Liver (tissue), 9 donors: ENCODE measurements around the gene RAVER1. TPM values are rescaled to one million over a fixed set of nuclear protein-coding genes. Genes with fewer than 3 reads are reported as not detected.

ENCODE experiments used
- DNase-seq: peaks from one replicate; pipeline ENCODE4 v3.0.0-alpha.2; 2017; ENCODE audit warnings: low spot score
- H3K27ac ChIP-seq, 2 donors: one replicate each; pipeline ENCODE4 v1.7.0; 2013; ENCODE audit warnings: inconsistent platforms in 2 of 2, low read length in 2 of 2, control low read depth in 1 of 2, low read depth in 1 of 2, mild to moderate bottlenecking in 1 of 2
- H3K27me3 ChIP-seq, 4 donors: one replicate each; pipeline versions ENCODE4 v1.6.1 to v1.7.0; 2013; ENCODE audit warnings: low read length in 3 of 4, inconsistent platforms in 1 of 4, mild to moderate bottlenecking in 1 of 4, moderate library complexity in 1 of 4; ENCODE audit not compliant: control insufficient read depth in 4 of 4, insufficient read depth in 4 of 4
- H3K36me3 ChIP-seq, 4 donors: one replicate each; pipeline versions ENCODE4 v1.6.1 to v1.7.0; 2013; ENCODE audit warnings: low read length in 3 of 4, mild to moderate bottlenecking in 3 of 4, low read depth in 1 of 4, moderate library complexity in 1 of 4; ENCODE audit not compliant: control insufficient read depth in 4 of 4, insufficient read depth in 3 of 4
- H3K4me1 ChIP-seq, 4 donors: one replicate each; pipeline versions ENCODE4 v1.6.1 to v1.7.0; 2013; ENCODE audit warnings: low read length in 3 of 4, mild to moderate bottlenecking in 3 of 4, moderate library complexity in 1 of 4; ENCODE audit not compliant: control insufficient read depth in 4 of 4, insufficient read depth in 4 of 4
- H3K4me3 ChIP-seq, 3 donors: one replicate each; pipeline versions ENCODE4 v1.6.1 to v1.7.0; 2013; ENCODE audit warnings: low read length in 3 of 3, control low read depth in 1 of 3, low read depth in 1 of 3, mild to moderate bottlenecking in 1 of 3
- H3K9ac ChIP-seq, 2 donors: one replicate each; pipeline ENCODE4 v1.7.0; 2013; ENCODE audit warnings: low read length in 2 of 2, mild to moderate bottlenecking in 2 of 2, moderate library complexity in 2 of 2, control low read depth in 1 of 2, low read depth in 1 of 2
- H3K9me3 ChIP-seq, 4 donors: one replicate each; pipeline versions ENCODE4 v1.6.1 to v1.7.0; 2013; ENCODE audit warnings: low read length in 3 of 4; ENCODE audit not compliant: control insufficient read depth in 4 of 4
- CTCF ChIP-seq: fragments of 150-350 bp; IDR thresholded peaks from 2 replicates; pipeline ENCODE4 v1.5.1; 2017; ENCODE audit warnings: improper control_type of control experiment, low read depth, low read length; ENCODE audit not compliant: missing input control
- EGR1 ChIP-seq, 2 donors: IDR thresholded peaks; 2 replicates each; pipeline ENCODE4 v1.6.1; 2016 to 2018; ENCODE audit warnings: antibody characterized with exemption in 2 of 2, low read depth in 2 of 2
- FOXA1 ChIP-seq: IDR thresholded peaks from 2 replicates; pipeline ENCODE4 v1.6.1; 2016; ENCODE audit warnings: antibody characterized with exemption
- FOXA2 ChIP-seq: IDR thresholded peaks from 2 replicates; pipeline ENCODE4 v1.6.1; 2016; ENCODE audit warnings: antibody characterized with exemption
- GABPA ChIP-seq, 2 donors: IDR thresholded peaks in 1 of 2; conservative IDR thresholded peaks in 1 of 2; 2 replicates each; pipeline ENCODE4 v1.6.1; 2016; ENCODE audit warnings: antibody characterized with exemption in 2 of 2, mild to moderate bottlenecking in 1 of 2, moderate library complexity in 1 of 2
- HNF4G ChIP-seq: IDR thresholded peaks from 2 replicates; pipeline ENCODE4 v1.6.1; 2016; ENCODE audit warnings: antibody characterized with exemption
- JUND ChIP-seq, 2 donors: IDR thresholded peaks; 2 replicates each; pipeline ENCODE4 v1.6.1; 2016; ENCODE audit warnings: antibody characterized with exemption in 2 of 2
- NR2F2 ChIP-seq: IDR thresholded peaks from 2 replicates; pipeline ENCODE4 v1.6.1; 2016; ENCODE audit warnings: antibody characterized with exemption
- RAD21 ChIP-seq, 2 donors: IDR thresholded peaks; 2 replicates each; pipeline ENCODE4 v1.6.1; 2016; ENCODE audit warnings: antibody characterized with exemption in 2 of 2, mild to moderate bottlenecking in 2 of 2
- REST ChIP-seq: IDR thresholded peaks from 2 replicates; pipeline ENCODE4 v1.6.1; 2016; ENCODE audit warnings: antibody characterized with exemption, mild to moderate bottlenecking
- RXRA ChIP-seq, 2 donors: IDR thresholded peaks; 2 replicates each; pipeline ENCODE4 v1.6.1; 2017 to 2018; ENCODE audit warnings: antibody characterized with exemption in 2 of 2, mild to moderate bottlenecking in 1 of 2
- SP1 ChIP-seq: IDR thresholded peaks from 2 replicates; pipeline ENCODE4 v1.6.1; 2018; ENCODE audit warnings: antibody characterized with exemption, mild to moderate bottlenecking
- TAF1 ChIP-seq: conservative IDR thresholded peaks from 2 replicates; pipeline ENCODE4 v1.6.1; 2016; ENCODE audit warnings: antibody characterized with exemption, mild to moderate bottlenecking
- YY1 ChIP-seq: IDR thresholded peaks from 2 replicates; pipeline ENCODE4 v1.6.1; 2016; ENCODE audit warnings: antibody characterized with exemption, mild to moderate bottlenecking
- WGBS: extraction: QIAGEN DNeasy Blood & Tissue Kit; methylation state at CpG from one replicate; pipeline ENCODE4 v1.1.7; 2013; 5-methylcytosine and 5-hydroxymethylcytosine counted together
- polyA plus RNA-seq, 2 donors: library from polyadenylated mRNA; stranded (reverse) in 1 of 2; unstranded in 1 of 2; fragments of 200-250 nt in 1 of 2; fragments of >200 nt in 1 of 2; fragmentation: Nextera tagmentation in 1 of 2; extraction: Ambion mirVana in 1 of 2; gene quantifications; one replicate each; pipeline versions ENCODE4 v1.2.1 to v1.2.3, GENCODE V29; 2013 to 2015
- total RNA-seq, 2 donors: library from RNA; depleted of rRNA; stranded (reverse); fragments of >200 nt; gene quantifications; one replicate each; pipeline ENCODE4 v1.2.3, GENCODE V29; 2014
- TF ChIP-seq, protein P1 (sequence below): IDR thresholded peaks from 2 replicates; pipeline ENCODE4 v1.6.1; 2016; ENCODE audit warnings: antibody characterized with exemption
- TF ChIP-seq, protein P2 (sequence below): IDR thresholded peaks from 2 replicates; pipeline ENCODE4 v1.6.1; 2016; ENCODE audit warnings: antibody characterized with exemption
- donor health status: healthy.
- donor health status: healthy.
- donor health status: healthy.
- donor health status: healthy.
- donor health status: healthy.

Gene RAVER1
- total and polyA plus RNA-seq, 4 donors, result 2.1 to 13.6 (median 6.2) TPM

DNA sequence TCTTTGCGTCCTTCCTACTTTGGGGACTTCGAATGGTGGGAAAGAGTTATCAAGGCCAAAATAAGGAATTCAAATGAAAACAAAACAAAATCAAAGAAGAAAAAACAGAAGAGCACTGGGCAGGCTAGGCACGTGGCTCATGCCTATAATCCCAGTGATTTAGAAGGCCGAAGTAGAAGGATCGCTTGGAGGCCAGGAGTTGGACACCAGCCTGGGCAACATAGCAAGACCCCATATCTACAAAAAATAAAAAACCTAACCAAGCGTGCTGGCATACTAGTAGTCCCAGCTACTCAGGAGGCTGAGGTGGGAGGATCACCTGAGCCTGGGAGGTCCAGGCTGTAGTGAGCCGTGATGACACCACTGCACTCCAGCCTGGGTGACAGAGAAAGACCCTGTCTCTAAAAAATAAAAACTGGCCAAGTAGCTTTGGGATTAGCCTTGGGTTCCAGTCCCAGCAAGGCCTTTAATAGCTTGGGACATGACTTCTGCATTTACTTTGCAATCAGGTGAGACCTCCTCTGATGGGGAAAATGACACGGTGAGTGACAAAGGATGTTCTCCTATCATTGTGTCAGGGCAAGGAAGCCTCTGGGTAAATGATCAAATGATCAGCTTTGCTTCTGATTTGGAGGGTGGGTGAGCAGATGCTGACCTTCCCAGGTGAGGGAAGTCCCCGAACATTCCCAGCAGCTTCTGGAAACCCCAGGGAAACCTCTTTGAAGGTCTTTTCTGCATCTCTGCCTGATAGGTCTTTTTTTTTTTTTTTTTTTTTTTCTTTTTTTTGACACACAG, 55.3 kb downstream of the RAVER1 start:
- no peaks in the 10 kb centered on the region for H3K27me3 ChIP-seq
- 93% methylated on average over 9 of the region's 9 CpGs for WGBS
- no peak overlapping the region for H3K9ac ChIP-seq
- H3K9me3 ChIP-seq, result no peaks in the 10 kb centered on the region
- peaks cover 7 to 52% (median 29%) of the 10 kb centered on the region in 4 donors for H3K36me3 ChIP-seq
- H3K4me1 ChIP-seq, result no peaks in the 10 kb centered on the region
- DNase-seq, result no peak
- no peak overlapping the region for H3K4me3 ChIP-seq
- TF ChIP-seq FOXA2 (no peak), EGR1 (IDR thresholded peaks at IDR 0.05; ENCODE audit: low read depth in 2 of 2) (no peak), JUND (IDR thresholded peaks at IDR 0.05) (no peak), RAD21 (IDR thresholded peaks at IDR 0.05) (no peak), HNF4G (no peak), FOXA1 (no peak), GABPA (IDR thresholded peaks at IDR 0.05 in 1 of 2, conservative IDR thresholded peaks at IDR 0.05 in 1 of 2) (no peak), YY1 (no peak), TAF1 (no peak), RXRA (IDR thresholded peaks at IDR 0.05) (no peak), NR2F2 (no peak), CTCF (no peak), SP1 (no peak), REST (no peak)
- TF ChIP-seq, protein P1, sequence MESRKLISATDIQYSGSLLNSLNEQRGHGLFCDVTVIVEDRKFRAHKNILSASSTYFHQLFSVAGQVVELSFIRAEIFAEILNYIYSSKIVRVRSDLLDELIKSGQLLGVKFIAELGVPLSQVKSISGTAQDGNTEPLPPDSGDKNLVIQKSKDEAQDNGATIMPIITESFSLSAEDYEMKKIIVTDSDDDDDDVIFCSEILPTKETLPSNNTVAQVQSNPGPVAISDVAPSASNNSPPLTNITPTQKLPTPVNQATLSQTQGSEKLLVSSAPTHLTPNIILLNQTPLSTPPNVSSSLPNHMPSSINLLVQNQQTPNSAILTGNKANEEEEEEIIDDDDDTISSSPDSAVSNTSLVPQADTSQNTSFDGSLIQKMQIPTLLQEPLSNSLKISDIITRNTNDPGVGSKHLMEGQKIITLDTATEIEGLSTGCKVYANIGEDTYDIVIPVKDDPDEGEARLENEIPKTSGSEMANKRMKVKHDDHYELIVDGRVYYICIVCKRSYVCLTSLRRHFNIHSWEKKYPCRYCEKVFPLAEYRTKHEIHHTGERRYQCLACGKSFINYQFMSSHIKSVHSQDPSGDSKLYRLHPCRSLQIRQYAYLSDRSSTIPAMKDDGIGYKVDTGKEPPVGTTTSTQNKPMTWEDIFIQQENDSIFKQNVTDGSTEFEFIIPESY, result no peak
- TF ChIP-seq, protein P2, sequence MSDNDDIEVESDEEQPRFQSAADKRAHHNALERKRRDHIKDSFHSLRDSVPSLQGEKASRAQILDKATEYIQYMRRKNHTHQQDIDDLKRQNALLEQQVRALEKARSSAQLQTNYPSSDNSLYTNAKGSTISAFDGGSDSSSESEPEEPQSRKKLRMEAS, result no peak
- H3K27ac ChIP-seq, result no peak overlapping the region
